ENCODE data around the gene ELP5. TPM values are rescaled to one million over a fixed set of nuclear protein-coding genes. Genes with fewer than 3 reads are reported as not detected.

Gene ELP5
- total and polyA plus RNA-seq, 8 donors: 8.4 to 45.2 (median 19.5) TPM; not detected in 1

GRCh38 chr17:7208754-7209460, 43.1 kb upstream of the ELP5 start:
- H3K27me3 ChIP-seq: peaks cover 0 to 39% (median 0%) of the 10 kb centered on the region in 3 donors
- H3K4me1 ChIP-seq: peaks cover 16 to 50% (median 30%) of the 10 kb centered on the region in 4 donors
- no peaks in the 10 kb centered on the region for H3K9me3 ChIP-seq
- DNase-seq: no peak
- intact Hi-C loops (cut with DNase I; ENCODE audit: low total_unique reads): no loop called here
- no peak overlapping the region for H3K4me3 ChIP-seq
- TF ChIP-seq POLR2A (IDR thresholded peaks at IDR 0.05): no peak
- no peak for TF ChIP-seq CTCF (IDR thresholded peaks at IDR 0.05)
- no peak for TF ChIP-seq POLR2AphosphoS5 (IDR thresholded peaks at IDR 0.05)
- TF ChIP-seq EP300 (IDR thresholded peaks at IDR 0.05): no peak
- 66 to 81% (median 75%) methylated on average over 9 of the region's 9 CpGs for WGBS, 5 donors
- H3K27ac ChIP-seq: no peak overlapping the region
- H3K36me3 ChIP-seq: peaks cover 0 to 1% (median under 1%) of the 10 kb centered on the region in 4 donors

GRCh38 chr17:7211491-7212273, 40.3 kb upstream of the ELP5 start:
- intact Hi-C loops (cut with DNase I; ENCODE audit: low total_unique reads): no loop called here
- Histone ChIP-seq H3K9me3 (no peaks in the 10 kb centered on the region), H3K36me3 (no peaks in the 10 kb centered on the region), H3K4me1 (peaks cover 19 to 58% (median 41%) of the 10 kb centered on the region in 4 donors), H3K27me3 (peaks cover 0 to 39% (median 0%) of the 10 kb centered on the region in 3 donors), H3K27ac (no peak overlapping the region), H3K4me3 (peak overlapping the region in 1 of 4 donors; percentile 3)
- DNase-seq: no peak
- TF ChIP-seq CTCF (IDR thresholded peaks at IDR 0.05): no peak
- no peak for TF ChIP-seq EP300 (IDR thresholded peaks at IDR 0.05)
- 24 to 47% (median 34%) methylated on average over 13 to 35 of the region's 37 CpGs for WGBS, 5 donors

GRCh38 chr17:7213895-7214299, 38.1 kb upstream of the ELP5 start:
- WGBS, 5 donors: 2 to 4% (median 4%) methylated on average over 15 of the region's 15 CpGs
- TF ChIP-seq POLR2A (IDR thresholded peaks at IDR 0.05) (no peak), CTCF (IDR thresholded peaks at IDR 0.05) (peak in 2 of 7 experiments; percentile 23 to 27), EP300 (IDR thresholded peaks at IDR 0.05) (no peak), POLR2AphosphoS5 (IDR thresholded peaks at IDR 0.05) (no peak)
- peaks cover 0 to 38% (median 0%) of the 10 kb centered on the region in 3 donors for H3K27me3 ChIP-seq
- peak overlapping the region; percentile 52 to 100 (median 96) for H3K27ac ChIP-seq
- DNase-seq: peak; percentile 71 to 96
- peaks cover 36 to 72% (median 60%) of the 10 kb centered on the region in 4 donors for H3K4me1 ChIP-seq
- H3K9me3 ChIP-seq: no peaks in the 10 kb centered on the region
- intact Hi-C loops (cut with DNase I; ENCODE audit: low total_unique reads): no loop called here
- H3K4me3 ChIP-seq: peak overlapping the region; percentile 46 to 60 (median 52)
- no peaks in the 10 kb centered on the region for H3K36me3 ChIP-seq

- peak; percentile 98 to 99 for DNase-seq
- intact Hi-C loops (cut with DNase I; ENCODE audit: low total_unique reads): no loop called here
- TF ChIP-seq CTCF (IDR thresholded peaks at IDR 0.05) (peak in 2 of 7 experiments; percentile 18 to 33), EP300 (IDR thresholded peaks at IDR 0.05) (no peak), POLR2AphosphoS5 (IDR thresholded peaks at IDR 0.05) (peak in 1 of 3 donors; percentile 75)
- Histone ChIP-seq H3K9me3 (no peaks in the 10 kb centered on the region), H3K27me3 (peaks cover 0 to 33% (median 0%) of the 10 kb centered on the region in 3 donors), H3K4me3 (peak overlapping the region; percentile 46 to 60 (median 52)), H3K4me1 (peaks cover 43 to 78% (median 66%) of the 10 kb centered on the region in 4 donors), H3K27ac (peak overlapping the region; percentile 52 to 100 (median 96)), H3K36me3 (no peaks in the 10 kb centered on the region)
- WGBS, 5 donors: 0 to 1% (median 1%) methylated on average over 40 to 45 of the region's 45 CpGs
These were observed 37.5 kb upstream of the ELP5 start for GRCh38 chr17:7214300-7215135.
